Stimulated activated CD8-positive, alpha-beta memory T cell treated with anti-CD3 and anti-CD28 coated beads, Interleukin-12 subunit alpha, Interleukin-12 subunit beta, amount 100 ng/mL, for 24 hours (primary cell): ENCODE measurements around the gene SRBD1.

Experiments
- DNase-seq: peaks from one replicate; pipeline ENCODE4 v3.0.0-alpha.2; 2020; ENCODE audit errors: extremely low read depth

The SRBD1 gene

GRCh38 chr2:45631955-45632354 is 20.9 kb upstream of the SRBD1 start:
- DNase-seq, result no peak

DNA sequence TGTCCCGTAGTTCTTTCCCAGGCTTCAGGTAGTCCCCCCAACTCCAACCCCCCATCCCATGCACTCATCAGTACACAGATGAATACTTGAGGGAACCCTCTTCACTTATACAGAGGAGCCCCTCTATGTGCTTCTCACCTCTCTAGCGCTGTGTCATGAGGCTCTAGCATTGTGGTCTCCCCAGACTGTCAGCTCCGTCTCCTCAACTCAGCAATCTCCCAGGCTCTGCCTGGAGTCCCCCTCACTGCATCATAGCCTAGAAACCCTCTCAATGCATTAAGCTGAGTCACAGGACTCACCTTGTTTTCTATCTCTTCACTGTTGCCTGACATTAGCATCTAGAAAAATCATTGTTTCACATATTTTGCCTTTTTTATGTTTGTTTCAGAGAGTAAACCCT is 20.3 kb upstream of the SRBD1 start:
- DNase-seq, result no peak

- no peak for DNase-seq
Observed at GRCh38 chr2:45629971-45630370, 18.9 kb upstream of the SRBD1 start.

DNA sequence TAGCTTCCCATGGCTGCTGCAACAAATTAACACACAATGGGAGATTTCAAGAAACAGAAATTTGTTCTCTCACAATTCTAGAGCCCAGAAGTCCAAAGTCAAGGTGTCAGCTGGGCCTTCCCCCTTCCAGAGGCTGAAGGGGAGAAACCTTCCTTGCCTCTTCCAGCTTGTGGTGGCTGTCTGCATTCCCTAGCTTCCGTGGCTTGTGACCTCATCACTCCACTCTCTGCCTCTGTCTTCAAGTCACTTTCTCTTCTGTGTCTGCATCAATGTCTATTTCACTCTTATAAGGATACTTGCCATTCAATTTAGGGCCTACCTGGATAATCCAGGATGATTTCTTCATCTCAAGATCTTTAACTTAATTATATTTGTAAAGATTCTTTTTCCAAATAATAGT is 16.8 kb upstream of the SRBD1 start:
- no peak for DNase-seq

- no peak for DNase-seq
Observed at GRCh38 chr2:45626387-45627221, 15.5 kb upstream of the SRBD1 start.

- DNase-seq, result no peak
Observed at GRCh38 chr2:45625824-45626223, 14.8 kb upstream of the SRBD1 start.

DNA sequence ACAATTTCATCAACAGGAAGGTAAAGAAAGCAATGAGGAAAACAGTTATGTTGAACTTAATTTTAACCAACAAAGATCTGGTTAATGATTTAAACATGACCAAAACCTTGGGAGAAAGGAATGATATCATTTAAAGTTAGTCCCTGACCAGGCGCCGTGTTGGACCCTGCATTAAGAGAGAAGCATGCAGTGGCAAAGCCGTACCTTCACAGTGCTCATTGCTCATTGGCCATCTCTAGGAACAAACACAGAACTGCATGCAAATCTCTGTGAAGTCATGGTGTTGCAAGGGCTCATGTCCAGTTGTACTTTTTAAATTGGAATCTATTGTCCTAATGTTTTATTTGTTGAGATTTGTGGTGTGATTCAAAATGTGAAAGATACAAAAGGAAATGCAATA is 12.0 kb upstream of the SRBD1 start:
- DNase-seq, result no peak

DNA sequence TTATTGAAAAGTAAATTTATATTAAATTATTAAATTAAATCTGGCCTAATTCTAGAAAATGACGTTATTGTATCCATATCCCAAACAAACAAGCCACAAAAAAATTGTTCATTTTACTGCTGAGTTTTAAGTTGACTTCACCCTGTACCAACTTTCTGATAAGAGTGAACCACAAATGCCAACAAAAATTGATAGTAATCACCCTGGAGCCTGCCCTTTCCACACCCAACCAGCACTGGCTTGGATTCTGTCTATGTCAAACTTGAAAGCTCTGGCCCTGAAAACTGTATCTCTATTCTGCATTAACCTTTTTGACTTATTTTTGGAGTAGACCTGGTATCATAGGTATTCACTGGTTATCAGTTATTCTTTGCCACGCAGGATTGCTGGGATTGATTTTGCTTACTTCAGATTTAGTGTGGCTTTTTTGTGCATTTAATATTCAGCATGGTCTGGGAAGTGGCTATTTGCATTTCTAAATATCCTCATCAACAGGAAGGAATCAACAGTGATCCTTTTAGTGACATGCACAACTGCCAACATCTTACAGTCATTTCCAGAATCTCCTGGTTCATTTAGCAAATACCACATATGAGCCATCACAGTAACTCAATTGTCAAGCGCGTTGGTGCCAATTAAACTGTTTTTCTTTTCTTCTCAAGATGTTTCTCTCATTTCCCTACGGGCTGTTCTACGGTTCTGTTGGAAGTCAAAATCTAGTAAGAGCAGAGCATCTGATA is 11.4 kb upstream of the SRBD1 start:
- DNase-seq, result no peak

DNA sequence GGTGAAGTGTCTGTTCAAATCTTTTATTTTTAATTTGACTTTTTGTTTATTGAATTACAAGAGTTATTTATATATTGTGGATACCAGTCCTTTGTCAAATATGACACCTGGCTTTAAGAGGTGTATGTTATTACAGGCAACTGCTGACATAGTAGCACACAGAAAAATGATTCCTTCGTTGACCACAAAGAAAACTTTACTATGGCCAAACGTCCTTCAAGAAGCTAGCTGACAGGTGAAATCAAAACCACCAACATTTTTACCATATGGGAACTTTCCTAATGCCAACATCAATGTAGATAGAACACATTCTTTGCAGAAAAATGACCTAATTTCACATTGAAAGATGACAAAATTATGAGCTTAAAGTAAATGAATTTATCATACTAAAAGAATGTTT is 6.4 kb upstream of the SRBD1 start:
- DNase-seq, result no peak

GRCh38 chr2:45616658-45617411 is 5.8 kb upstream of the SRBD1 start:
- no peak for DNase-seq

GRCh38 chr2:45614871-45615415 is 3.9 kb upstream of the SRBD1 start:
- no peak for DNase-seq

- no peak for DNase-seq
Observed at GRCh38 chr2:45614330-45614729, 3.3 kb upstream of the SRBD1 start.

- no peak for DNase-seq
Observed at GRCh38 chr2:45612731-45613130, 1.7 kb upstream of the SRBD1 start.

- DNase-seq, result no peak
Observed at GRCh38 chr2:45612285-45612684, 1.2 kb upstream of the SRBD1 start.

- no peak for DNase-seq
Observed at GRCh38 chr2:45610281-45611019, 617 bp downstream of the SRBD1 start.

GRCh38 chr2:45607701-45608100 is 3.4 kb downstream of the SRBD1 start:
- DNase-seq, result no peak

DNA sequence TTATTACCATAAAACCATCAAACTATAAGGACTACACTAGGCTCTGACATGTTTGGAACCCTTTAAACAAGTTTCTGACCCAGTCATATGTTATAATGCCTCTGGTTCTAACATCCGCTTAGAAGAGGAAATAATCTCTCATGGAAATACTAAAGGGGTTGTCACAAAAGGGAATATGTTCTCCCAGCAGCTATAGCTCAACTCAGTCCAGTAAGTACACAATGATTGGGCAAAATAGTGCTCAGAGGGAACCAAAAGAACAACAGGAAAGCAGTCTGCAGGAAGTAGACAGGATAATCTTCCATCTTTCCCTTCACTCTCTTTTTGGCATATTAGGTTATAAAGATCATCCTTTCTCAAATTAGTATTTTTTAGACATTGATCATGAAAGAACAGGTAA is 4.3 kb downstream of the SRBD1 start:
- no peak for DNase-seq

GRCh38 chr2:45605116-45605515 is 6.0 kb downstream of the SRBD1 start:
- no peak for DNase-seq

DNA sequence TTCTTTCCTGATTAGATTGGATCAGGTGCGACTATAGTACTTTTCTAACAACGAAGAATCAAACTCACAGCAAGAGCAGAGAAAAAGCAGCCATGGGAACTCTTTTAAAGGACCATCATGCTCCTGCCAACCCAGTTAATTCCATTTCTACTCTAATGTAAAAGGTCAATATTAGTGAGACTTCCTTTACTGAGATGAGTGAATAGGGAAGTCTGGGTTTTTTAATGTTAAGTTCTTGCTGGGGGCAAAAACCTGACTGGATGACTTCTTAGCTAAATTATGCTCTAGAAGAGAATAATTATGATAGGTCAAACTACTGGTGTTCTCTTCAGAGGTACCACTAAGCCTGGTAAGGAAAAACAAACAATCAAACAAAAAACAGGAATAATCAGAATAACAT is 8.4 kb downstream of the SRBD1 start:
- DNase-seq, result no peak

DNA sequence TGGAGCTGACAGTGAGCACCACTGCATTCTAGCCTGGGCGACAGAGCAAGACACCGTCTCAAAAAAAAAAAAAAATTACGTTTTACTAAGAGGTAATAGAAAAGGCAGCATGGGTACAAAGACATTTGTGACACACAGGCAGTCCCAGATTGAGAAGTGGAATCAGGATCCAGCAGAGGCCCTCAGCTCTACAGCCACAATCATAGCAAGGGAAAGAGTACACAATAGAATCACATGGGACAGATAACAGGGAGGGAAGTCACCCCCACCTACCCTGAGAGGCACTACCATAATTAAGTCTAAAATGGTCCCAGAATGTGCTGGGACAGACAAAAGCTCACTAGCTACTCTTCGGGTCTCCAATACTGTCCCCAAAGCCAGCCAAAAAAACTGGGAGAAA is 12.5 kb downstream of the SRBD1 start:
- no peak for DNase-seq

DNA sequence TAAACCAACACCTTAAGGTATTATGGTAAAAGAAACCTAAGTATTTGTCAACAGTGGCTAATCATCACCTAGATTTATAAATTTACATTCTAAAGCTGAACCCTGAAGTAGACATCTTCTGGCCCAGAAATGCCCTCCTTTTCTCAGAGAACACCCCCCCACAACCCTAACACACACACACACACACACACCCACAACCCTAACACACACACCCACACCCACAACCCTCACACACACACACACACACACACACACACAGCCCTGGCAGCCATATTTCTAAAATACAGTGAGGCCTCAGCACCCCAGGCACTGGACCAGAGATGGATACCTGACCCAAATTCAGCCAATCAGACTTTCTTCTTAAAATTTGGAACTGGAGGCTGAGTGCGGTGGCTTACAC is 14.3 kb downstream of the SRBD1 start:
- DNase-seq, result no peak
